ENCODE measurements around the gene ADRB2. TPM values are rescaled to one million over a fixed set of nuclear protein-coding genes. Genes with fewer than 3 reads are reported as not detected.
A peak's percentile ranks its signal among the peaks of the same experiment; 100 is the strongest.

Gene ADRB2
- total and polyA plus RNA-seq, 10 of the 15 experiments (the other 5 are each of a cell fraction or from before 2014, with no cell fraction given): 0.03 to 0.34 (median 0.18) TPM; not detected in 1

DNA sequence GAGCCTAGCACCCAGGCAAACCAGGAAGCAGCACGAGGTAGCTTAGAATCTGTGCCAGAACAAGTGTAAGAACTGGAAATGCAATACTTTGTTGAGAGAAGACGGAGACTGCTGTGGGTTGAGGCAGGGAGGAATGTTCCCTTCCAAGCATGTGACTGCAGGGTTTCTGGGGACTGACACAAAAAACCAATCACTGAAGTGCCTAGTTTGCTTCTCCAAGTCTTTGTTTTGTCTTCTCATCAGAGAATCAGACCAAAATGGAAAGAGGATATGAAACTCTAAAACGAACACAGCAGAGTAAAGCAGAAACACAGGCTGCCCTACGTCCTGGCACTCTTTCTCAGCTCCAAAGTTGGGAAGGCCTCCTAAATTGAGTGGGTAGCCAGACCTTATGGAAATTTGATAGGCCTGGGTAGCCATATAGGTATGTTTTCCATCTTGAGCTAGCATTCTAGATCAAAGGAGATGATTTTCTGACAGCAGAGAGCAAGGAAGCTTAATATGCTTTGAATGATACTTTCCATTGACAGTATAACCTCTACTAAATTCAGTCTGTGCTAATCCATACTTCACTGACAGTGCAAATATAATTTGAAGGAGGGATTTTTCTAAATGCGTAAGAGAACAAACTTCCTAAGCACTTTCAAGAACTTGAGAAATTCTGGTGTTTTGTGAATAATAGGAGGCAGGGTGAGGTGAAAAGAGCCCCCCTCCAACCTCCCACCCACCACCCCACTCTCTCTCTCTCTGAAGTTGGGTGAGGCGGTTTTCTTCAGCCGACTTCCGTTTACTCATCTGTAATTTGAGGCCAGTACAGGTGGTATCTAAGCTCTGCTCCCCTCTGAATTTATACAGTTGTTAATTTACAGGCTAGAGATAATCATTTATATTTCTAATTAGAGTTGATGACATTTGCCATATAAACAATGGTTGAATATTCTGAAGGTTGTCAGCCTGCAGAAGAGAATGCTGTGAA is 5.5 kb downstream of the ADRB2 start (continued):
- TF ChIP-seq, protein P1, sequence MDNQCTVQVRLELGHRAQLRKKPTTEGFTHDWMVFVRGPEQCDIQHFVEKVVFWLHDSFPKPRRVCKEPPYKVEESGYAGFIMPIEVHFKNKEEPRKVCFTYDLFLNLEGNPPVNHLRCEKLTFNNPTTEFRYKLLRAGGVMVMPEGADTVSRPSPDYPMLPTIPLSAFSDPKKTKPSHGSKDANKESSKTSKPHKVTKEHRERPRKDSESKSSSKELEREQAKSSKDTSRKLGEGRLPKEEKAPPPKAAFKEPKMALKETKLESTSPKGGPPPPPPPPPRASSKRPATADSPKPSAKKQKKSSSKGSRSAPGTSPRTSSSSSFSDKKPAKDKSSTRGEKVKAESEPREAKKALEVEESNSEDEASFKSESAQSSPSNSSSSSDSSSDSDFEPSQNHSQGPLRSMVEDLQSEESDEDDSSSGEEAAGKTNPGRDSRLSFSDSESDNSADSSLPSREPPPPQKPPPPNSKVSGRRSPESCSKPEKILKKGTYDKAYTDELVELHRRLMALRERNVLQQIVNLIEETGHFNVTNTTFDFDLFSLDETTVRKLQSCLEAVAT (IDR thresholded peaks at IDR 0.05): no peak
- TF ChIP-seq NBN (IDR thresholded peaks at IDR 0.05) (0 out of 2 replicates have a peak, but pooled peaks have one; percentile 54), EED (IDR thresholded peaks at IDR 0.05; ENCODE audit: low read depth) (peak; percentile 72), RCOR1 (conservative IDR thresholded peaks at IDR 0.05; ENCODE audit: low read depth, low read length) (peak; percentile 68; the same call in 1 of the 2 replicates), RFX5 (IDR thresholded peaks at IDR 0.05; ENCODE audit: low read depth, low read length) (no peak), MEF2B (IDR thresholded peaks at IDR 0.05; ENCODE audit: partially characterized antibody, poor library complexity, severe bottlenecking) (peak; percentile 31), CREM (IDR thresholded peaks at IDR 0.05; ENCODE audit: low read depth) (0 out of 2 replicates have a peak, but pooled peaks have one; percentile 13), WRNIP1 (IDR thresholded peaks at IDR 0.05; ENCODE audit: borderline replicate concordance, low read depth, low read length) (no peak), ASH2L (IDR thresholded peaks at IDR 0.05; ENCODE audit: borderline replicate concordance, low read depth) (no peak), POU2F2 (IDR thresholded peaks at IDR 0.05; ENCODE audit: borderline replicate concordance, low read depth, low read length) (0 out of 3 replicates have a peak, but pooled peaks have one; percentile 25), IRF4 (IDR thresholded peaks at IDR 0.05; ENCODE audit: low read depth, low read length) (peak; percentile 79; the same call in 1 of the 2 replicates), RAD51 (IDR thresholded peaks at IDR 0.05) (peak; percentile 42), FOS (IDR thresholded peaks at IDR 0.05; ENCODE audit: borderline replicate concordance, extremely low read depth, insufficient read length) (no peak)
- TF ChIP-seq, protein P2, sequence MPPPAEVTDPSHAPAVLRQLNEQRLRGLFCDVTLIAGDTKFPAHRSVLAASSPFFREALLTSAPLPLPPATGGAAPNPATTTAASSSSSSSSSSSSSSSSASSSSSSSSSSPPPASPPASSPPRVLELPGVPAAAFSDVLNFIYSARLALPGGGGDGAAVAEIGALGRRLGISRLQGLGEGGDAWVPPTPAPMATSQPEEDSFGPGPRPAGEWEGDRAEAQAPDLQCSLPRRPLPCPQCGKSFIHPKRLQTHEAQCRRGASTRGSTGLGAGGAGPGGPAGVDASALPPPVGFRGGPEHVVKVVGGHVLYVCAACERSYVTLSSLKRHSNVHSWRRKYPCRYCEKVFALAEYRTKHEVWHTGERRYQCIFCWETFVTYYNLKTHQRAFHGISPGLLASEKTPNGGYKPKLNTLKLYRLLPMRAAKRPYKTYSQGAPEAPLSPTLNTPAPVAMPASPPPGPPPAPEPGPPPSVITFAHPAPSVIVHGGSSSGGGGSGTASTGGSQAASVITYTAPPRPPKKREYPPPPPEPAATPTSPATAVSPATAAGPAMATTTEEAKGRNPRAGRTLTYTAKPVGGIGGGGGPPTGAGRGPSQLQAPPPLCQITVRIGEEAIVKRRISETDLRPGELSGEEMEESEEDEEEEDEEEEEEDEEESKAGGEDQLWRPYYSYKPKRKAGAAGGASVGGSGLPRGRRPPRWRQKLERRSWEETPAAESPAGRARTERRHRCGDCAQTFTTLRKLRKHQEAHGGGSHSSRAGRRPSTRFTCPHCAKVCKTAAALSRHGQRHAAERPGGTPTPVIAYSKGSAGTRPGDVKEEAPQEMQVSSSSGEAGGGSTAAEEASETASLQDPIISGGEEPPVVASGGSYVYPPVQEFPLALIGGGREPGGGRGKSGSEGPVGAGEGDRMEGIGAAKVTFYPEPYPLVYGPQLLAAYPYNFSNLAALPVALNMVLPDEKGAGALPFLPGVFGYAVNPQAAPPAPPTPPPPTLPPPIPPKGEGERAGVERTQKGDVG (CRISPR knock-in tag; IDR thresholded peaks at IDR 0.05): no peak
- TF ChIP-seq, protein P3, sequence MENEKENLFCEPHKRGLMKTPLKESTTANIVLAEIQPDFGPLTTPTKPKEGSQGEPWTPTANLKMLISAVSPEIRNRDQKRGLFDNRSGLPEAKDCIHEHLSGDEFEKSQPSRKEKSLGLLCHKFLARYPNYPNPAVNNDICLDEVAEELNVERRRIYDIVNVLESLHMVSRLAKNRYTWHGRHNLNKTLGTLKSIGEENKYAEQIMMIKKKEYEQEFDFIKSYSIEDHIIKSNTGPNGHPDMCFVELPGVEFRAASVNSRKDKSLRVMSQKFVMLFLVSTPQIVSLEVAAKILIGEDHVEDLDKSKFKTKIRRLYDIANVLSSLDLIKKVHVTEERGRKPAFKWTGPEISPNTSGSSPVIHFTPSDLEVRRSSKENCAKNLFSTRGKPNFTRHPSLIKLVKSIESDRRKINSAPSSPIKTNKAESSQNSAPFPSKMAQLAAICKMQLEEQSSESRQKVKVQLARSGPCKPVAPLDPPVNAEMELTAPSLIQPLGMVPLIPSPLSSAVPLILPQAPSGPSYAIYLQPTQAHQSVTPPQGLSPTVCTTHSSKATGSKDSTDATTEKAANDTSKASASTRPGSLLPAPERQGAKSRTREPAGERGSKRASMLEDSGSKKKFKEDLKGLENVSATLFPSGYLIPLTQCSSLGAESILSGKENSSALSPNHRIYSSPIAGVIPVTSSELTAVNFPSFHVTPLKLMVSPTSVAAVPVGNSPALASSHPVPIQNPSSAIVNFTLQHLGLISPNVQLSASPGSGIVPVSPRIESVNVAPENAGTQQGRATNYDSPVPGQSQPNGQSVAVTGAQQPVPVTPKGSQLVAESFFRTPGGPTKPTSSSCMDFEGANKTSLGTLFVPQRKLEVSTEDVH (IDR thresholded peaks at IDR 0.05; ENCODE audit: low read depth, partially characterized antibody): no peak
- TF ChIP-seq, protein P4, sequence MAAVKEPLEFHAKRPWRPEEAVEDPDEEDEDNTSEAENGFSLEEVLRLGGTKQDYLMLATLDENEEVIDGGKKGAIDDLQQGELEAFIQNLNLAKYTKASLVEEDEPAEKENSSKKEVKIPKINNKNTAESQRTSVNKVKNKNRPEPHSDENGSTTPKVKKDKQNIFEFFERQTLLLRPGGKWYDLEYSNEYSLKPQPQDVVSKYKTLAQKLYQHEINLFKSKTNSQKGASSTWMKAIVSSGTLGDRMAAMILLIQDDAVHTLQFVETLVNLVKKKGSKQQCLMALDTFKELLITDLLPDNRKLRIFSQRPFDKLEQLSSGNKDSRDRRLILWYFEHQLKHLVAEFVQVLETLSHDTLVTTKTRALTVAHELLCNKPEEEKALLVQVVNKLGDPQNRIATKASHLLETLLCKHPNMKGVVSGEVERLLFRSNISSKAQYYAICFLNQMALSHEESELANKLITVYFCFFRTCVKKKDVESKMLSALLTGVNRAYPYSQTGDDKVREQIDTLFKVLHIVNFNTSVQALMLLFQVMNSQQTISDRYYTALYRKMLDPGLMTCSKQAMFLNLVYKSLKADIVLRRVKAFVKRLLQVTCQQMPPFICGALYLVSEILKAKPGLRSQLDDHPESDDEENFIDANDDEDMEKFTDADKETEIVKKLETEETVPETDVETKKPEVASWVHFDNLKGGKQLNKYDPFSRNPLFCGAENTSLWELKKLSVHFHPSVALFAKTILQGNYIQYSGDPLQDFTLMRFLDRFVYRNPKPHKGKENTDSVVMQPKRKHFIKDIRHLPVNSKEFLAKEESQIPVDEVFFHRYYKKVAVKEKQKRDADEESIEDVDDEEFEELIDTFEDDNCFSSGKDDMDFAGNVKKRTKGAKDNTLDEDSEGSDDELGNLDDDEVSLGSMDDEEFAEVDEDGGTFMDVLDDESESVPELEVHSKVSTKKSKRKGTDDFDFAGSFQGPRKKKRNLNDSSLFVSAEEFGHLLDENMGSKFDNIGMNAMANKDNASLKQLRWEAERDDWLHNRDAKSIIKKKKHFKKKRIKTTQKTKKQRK (IDR thresholded peaks at IDR 0.05; ENCODE audit: low read depth, low read length): no peak

All from GM12878 (cell line).